Stimulated activated CD8-positive, alpha-beta memory T cell treated with anti-CD3 and anti-CD28 coated beads, Interleukin-12 subunit alpha, Interleukin-12 subunit beta, amount 100 ng/mL, for 1 hour (primary cell): ENCODE data around the gene EXOC6B.
"Not testable (repeated sequence)": the region's sequence is repeated elsewhere in the genome, so short reads cannot be mapped to it uniquely, and the experiment has no call there.

Source experiments
- DNase-seq: peaks from one replicate; pipeline ENCODE4 v3.0.0-alpha.2; 2020; ENCODE audit warnings: low read depth

The EXOC6B gene

DNA sequence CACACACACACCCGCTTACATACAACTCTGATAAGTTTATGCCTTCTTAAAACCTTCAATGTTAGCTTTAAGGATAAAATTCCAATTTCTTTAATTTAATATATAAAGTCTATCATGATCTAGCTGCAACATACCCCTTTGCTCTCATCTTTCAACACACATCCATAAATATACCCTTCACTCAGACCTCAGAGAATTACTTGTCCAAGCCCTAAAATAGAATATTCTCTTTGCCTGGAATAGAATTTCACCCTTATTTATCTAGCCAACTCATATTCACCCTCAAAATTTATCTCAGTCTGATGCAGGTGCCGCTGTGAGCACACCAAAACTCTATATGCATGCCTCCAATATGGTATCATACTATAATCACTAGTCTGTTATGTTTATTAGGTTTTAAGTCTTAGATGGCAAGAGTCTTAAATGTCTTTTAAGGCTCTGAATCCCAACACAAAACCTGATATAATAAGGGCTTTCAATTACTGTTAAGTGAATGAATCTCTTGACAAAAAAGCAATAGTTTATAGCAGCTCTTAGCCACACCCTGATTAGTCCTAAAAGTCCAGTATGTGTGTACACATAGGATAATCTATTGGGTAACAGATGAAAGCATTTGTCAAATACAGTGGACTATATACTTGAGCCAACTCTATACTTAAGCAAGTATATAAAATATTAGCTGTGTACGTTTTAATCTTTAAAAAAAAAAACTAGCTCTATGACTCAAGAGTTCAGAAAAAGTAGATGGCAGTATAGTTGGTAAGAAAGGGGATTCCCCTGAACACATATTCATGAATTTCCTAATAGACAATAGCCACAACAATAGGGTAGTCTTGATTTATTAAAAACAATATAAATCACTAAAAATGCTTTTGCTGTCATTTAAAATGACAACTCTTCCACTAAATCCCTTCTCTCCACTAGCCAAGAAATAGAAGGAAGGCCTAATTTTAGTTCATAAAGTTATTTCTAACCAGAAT lies 144.5 kb downstream of the EXOC6B start:
- DNase-seq: no peak

DNA sequence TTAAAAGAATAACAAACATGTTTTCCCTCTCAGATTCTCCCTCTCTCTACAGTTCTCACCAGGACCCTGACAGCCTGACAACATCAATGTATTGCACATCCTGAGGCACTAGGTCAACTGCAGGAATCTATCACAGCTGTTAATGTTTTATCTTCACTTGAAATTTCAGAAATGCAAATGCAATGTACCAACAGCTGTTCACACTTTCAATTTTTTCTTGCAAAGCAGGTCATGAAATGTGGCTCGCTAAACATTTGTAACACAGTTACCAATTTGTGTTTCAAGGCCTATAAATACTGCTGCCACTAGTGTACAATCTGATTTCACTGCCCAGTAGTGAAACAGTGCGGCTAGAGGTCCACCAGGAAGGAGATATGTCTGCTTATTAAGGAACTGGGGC lies 147.8 kb downstream of the EXOC6B start:
- no peak for DNase-seq

DNA sequence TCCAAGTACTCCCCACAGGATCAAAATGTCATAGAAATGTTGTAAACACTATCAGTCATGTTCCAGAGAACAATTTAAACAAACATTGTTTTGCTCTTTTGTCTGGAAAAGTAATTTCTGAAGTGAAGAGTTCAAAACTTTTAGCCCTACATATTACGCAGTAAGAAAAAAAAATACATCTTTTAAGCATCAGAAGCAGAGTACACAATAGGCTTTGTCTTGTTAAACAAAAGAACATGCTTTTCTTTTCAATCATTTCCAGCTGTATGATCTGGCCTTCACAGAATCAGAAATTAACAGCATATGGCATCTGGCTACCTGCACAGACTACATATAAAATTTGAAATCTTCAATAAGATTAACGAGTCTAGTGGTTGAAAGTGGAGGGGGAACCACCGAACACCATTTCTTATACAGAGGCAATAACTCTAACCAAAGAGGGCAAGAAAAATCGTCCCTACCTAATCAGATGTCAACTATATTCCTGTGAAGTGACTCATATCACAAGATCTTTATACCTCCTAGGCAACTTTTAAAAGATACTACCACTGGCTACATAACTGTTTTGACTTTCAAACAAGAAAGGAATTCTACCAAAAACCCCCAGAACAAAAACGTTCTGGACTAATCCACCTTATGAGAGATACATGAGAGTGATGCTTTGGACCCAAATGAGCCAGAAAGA lies 149.3 kb downstream of the EXOC6B start:
- DNase-seq: no peak

DNA sequence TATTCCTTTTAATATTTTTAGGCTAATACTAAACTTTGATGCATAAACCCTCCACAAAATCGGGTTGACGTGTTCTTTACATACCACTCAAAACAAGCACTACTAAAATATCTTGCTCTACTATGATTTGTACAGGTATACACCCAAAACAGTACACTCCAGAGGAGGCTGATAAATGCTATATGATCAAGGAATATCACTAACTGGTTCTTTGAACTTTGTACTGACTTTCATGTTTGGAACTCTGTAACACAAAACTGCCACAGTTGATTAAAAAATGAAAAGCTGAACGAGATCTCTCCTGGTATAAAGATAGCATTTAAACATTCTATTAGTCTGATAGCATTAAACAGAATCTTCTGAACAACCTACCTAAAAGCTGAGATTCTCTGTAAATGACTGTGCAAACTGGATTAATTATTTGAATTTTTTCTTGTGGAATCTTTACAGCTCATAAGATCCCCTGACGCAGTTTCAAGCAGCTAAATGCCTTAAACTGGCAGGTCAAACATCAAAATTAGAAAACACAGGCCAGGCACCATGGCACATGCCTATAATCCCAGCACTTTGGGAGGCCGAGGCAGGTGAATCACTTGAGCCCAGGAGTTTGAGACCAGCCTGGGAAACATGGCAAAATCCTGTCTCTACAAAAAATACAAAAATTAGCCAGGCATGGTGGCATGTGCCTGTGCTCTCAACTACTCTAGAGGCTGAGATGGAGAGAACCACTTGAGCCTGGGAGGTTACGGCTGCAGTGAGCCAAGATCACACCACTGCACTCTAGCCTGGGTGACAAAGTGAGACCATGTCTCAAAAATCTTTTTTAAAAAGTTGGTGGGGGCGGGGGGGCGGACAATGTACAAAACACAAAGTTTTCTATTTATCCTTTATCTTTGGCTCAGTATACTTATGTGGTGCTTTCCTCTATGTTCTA lies 150.6 kb downstream of the EXOC6B start:
- DNase-seq: no peak

DNA sequence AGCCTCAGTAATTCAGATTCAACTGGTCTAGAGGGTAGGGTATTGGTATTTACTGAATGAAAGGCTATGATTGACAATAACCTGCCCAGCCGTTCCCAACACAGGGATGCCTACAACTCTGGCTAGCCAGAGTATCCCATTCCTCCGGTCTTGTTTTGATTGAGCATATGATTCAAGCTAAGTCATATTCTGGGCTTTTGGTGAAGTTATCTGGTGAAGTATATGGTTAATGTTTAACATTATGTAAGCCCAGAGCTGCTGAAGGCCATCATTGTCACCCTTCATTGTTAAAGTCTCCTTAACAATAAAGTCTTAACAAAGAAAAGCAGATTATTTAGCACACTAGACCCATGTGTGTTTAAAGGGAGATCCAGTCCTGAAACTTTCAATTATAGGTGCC lies 152.6 kb downstream of the EXOC6B start:
- DNase-seq: no peak

DNA sequence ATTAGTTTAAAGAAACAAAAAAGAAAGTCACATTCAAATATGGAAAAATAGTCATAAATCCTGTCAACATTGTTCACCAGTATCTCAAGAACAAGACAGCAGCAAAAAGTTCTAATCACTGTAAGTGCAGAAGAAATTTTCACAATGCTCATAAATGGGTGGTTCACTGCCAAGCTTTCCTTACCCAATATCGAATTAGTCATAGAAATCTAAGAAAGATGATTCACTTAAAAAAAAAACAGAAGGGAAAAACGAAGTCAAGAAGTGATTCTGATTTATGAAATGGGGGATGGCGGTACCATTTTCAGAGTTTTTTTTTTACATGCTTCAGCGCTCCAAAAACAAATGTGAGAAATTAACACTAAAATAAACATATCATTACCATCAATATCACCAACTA lies 156.7 kb downstream of the EXOC6B start:
- no peak for DNase-seq

DNA sequence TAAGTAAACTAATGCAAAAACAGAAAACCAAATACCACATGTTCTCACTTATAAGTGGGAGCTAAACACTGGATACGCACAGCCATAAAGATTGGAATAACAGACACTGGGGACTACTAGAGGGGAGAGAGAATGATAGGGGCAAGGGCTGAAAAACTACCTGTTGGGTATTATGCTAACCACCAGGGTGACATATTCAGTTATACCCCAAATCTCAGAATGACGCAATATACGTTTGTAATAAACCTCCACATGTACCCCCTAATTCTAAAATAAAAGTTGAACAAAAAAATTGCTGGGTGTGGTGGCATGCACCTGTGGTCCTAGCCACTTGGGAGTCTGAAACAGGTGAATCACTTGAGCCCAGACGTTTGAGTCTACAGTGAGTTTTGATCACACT lies 157.2 kb downstream of the EXOC6B start:
- no peak for DNase-seq

DNA sequence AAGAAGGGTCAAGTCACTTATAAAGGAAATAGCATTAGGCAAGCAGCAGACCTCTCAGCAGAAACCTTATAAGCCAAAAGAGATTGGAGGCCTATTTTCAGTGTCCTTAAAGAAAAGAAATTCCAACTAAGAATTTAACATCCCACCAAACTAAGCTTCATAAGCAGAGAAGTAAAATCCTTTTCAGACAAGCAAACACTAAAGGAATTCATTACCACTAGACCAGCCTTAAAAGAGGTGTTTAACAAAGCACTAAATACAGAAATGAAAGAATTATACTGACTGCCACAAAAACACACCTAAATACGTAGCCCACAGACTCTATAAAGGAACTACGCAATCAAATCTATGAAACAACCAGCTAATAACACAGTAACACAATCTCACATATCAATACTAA lies 160.4 kb downstream of the EXOC6B start:
- no peak for DNase-seq

DNA sequence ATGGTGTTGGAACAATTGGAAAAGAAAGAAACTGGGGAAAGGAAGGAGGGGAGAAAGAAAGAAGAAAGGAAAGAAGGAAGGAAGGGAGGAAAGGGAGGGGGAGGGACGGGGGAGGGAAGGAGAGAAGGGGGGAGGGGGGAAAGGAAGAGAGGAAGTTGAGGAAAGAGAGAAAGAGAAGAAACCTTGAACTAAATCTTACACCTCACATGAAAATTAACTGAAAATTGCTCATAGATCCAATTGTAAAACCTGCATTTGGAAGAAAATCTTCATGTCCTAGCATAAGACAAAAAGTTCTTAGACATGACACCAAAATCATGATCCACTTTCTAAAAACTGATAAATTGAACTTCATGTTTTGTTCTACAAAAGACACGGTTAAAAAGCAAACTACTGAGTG lies 163.8 kb downstream of the EXOC6B start:
- no peak for DNase-seq

DNA sequence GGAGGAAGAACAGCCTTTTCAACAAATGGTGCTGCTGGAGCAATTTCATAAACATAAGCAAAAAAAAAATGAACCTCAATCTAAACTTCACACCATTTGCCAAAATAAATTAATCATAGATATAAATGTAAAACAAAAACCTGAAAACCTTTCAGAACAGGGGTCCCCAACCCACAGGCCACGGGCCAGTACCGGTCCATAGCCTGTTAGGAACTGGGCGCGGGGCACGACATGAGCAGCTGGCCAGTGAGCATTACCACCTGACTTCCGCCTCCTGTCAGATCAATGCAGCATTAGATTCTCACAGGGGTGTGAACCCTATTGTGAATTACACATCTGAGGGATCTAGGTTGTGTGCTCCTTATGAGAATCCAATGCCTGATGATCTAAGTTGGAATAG lies 176.0 kb downstream of the EXOC6B start:
- DNase-seq: no peak

DNA sequence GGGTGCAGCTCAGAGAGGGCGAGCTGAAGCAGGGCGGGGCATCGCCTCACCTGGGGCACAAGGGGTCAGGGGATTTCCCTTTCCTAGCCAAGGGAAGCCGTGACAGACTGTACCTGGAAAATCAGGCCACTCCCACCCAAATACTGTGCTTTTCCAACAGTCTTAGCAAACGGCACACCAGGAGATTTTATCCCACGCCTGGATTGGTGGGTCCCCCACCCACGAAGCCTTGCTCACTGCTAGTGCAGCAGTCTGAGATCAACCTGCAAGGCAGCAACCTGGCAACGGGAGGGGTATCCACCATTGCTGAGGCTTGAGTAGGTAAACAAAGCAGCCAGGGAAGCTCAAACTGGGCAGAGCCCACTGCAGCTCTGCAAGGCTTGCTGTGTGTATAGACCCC lies 184.6 kb downstream of the EXOC6B start:
- not testable (repeated sequence) for DNase-seq

DNA sequence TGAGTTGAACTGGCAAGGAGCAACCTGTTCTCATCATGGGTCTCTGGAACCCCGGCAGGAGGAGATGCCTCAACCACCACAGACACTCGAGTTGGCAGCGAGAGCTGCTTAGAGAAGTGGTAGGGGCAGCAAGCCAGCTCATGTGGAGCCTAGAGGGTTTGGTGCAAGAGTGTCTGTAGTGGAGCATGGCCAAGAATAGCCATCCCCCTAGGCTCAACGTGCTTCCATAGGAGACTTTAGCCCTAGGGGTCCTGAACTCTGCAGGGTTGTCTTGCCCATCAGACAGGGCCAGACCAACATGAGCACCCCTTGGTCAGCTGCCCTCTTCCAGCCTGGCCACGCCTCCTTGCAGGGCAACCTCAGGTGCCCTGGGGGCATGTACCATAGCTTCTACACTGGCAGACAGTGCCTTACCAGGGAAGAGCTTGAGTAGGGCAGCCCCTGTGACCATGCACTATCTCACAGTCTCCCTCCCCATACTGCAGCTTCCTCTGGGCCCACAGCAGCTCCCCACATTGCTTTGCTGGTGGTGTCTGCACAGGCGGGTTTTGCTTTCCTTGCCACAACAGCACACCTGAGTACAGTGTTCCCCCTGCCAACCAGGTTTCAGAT lies 187.1 kb downstream of the EXOC6B start:
- DNase-seq: no peak

DNA sequence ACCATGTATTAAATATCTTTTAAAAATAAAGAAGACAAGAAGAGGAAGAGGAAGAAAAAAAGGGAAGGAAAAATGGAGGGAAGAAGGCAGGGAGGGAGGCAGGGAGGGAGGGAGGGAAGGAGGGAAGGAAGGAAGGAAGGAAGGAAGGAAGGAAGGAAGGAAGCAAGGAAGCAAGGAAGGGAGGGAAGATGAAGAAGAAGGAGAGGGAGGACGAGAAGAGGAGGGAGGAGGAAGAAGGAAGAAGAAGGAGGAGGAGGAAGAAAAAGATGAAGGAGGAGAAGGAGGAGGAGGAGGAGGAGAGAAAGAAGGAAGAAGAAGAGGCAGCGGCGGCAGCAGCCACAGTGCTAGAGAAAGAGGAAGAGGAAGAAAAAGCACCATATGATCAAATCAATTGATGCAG lies 189.6 kb downstream of the EXOC6B start:
- DNase-seq: no peak

DNA sequence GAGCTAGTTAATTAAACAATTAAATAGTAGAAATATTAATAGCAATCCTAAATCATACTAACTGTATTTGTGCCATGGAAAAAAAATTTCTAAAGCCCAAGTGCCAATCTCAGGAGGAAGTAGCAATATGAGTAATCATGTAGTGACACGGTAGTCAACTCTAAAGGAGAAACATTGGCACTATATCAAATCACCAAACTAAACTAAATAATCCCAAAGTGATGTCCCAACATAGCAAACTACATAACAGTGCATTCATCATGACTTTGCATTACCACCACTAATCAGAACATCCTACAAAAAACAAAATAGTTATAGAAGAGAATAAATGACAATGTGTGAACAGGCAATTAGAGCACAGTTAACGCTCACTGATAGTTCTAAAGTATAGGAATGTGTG lies 195.1 kb downstream of the EXOC6B start:
- DNase-seq: no peak

DNA sequence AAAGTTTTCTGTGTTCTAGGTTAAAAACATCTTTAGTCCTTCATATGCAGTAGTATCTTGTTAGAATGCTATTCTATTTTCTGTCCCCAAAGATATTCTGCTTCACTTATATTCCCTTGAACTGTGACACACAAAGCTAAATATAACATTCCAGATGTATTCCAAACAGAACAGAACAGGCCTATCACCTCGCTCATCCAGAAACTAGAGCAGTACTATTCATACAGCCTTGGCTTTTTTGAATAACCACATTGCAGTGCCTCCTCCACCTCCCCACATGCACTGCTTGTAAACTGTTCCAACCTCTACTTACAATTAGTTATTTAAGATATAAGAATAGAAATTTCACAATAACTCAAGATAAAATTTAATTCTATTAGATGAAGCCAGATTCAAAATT lies 196.8 kb downstream of the EXOC6B start:
- no peak for DNase-seq

DNA sequence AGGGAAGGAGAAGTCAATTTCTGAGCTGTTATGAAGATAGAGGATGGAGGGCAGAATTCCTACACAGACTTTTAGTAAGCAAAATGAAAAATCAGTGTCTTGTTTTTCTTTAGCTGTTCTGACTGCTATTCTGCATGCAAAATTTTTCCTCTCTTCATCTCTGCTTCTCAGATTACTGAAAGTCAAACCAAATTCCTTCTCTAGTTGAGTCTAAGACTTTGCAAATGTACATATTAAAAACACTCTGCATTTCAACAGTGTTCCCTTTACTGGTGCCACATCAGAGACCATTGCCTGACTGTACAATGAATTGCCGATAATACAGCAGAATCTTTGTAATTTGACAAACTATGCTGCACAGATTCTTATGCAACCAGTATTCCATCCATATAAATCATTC lies 198.8 kb downstream of the EXOC6B start:
- DNase-seq: no peak

DNA sequence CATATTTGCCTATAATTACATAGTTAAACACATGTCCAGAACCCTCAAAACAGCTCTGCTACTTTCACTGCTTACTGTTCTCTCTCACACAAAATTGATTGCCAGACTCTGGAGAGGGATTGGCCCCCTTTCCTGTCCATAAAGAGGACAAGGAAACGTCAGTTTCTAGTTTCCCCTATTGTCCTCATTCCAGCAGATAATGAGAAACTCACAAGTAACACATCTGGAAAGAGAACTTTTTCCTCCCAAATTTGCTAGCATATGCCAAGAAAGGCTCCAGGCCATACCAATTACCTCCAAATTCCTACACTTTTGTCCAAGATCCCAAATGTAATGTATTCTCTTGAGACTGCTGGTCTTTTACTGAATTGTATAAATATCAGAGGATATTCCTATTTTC lies 200.5 kb downstream of the EXOC6B start:
- DNase-seq: no peak

DNA sequence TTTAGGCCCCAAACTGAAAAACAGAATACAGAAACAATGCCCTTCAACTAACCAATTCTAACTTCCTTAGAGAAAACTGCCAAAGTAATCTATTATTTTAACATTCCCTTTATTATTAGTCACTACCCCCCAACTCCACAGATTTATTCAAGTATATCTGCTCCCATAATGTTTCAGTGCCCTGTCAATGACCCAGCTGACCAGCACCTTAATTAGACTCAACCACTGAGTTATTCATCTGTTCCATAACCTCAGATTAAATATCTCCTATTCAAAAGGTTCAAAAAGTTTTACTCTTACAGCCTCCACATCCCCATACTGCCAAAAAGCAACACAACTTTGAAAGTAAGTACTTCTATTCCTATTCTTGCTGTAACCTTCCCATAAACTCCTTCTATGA lies 202.4 kb downstream of the EXOC6B start:
- DNase-seq: no peak

DNA sequence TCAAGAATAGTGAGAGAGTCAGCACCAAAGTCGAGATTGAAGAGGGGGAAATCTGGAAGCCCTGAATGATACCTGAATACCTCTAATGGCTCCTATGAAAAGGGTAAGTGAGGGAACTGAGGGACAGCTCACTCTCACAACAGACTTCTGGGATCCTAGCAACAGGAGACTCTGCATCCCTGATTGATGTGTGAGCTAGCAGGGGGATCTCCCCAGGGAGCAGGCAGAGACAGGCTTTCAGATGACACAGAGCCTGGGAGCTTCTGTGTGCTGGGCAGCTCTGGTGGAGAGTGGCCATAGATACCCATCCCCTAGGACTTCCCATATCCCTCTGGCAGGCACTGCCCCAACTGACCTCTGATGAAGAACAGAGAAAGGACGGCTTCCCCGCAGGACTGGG lies 206.2 kb downstream of the EXOC6B start:
- no peak for DNase-seq

DNA sequence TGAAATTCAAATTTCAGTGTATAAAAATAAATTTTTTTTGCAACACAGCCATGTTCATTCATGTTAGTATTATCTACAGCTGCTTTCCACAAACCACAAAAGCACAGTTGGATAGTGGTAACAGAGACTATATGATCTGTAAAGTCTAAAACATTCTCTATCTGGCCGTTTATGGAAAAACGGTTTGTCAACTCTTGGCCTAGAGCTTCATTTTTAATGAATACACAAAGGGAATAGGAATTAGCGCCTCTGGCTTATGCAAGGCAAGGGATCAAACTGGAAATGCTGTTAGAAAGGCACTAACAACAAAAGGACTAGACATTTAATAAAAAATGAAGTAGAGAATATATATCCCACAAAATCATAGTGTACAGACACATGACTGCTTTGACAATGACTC lies 211.9 kb downstream of the EXOC6B start:
- DNase-seq: no peak

DNA sequence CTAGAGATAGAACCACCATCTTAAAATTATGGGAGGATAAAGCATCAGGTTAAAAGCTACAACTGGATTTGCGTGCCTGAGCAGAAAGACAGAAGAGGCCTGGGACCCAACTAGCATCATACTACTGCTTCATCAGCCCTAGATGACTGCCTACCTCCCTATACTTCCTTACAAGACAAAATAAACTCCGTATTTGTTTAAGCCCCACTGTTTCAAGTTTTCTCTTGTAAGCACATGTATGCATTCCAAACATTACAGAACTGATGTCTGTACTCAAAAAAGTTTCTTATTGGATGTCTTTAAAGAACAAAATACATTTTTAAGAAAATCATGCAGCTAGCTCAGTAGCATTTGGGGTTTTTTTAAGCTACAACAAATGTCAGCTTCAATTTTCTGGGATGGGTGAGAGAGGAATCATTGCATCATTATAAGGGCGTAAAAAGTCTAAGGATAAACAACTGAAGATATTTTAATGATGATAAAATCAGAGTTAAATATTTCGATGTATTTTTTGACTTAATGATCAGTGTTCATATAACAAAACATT lies 213.1 kb downstream of the EXOC6B start:
- DNase-seq: no peak

DNA sequence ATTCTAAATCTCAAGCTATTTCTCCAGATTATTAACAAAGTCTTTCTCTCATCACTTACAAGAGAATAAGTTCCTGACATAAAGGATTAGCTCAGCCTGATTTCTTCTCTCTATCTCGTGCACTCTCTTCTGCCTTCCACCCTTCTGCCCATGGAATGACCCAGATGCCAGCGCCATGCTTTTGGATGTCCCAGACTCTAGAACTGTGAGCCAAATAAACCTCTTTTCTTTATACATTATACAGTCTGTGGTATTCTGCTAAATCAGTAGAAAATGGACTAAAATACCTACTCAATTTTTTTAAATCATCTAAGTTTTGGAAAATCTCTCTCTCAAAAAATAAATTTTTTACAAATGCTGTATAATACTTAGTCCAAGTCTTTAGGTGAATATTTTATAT lies 218.6 kb downstream of the EXOC6B start:
- DNase-seq: no peak
